GM08714 (cell line): Measurements from ENCODE around the gene DNAJC8.
A peak's percentile ranks its signal among the peaks of the same experiment; 100 is the strongest.

Source experiments
- H3K4me3 ChIP-seq: fragments of 200-500 bp; sonication (Bioruptor generic); 2 replicates; pipeline ENCODE4 v1.5.1; 2014; ENCODE audit warnings: mild to moderate bottlenecking, low read length, inconsistent platforms
- ZNF274 ChIP-seq: IDR thresholded peaks from 2 replicates; pipeline ENCODE4 v1.6.1; 2012; ENCODE audit warnings: mild to moderate bottlenecking, low read depth, low read length

Gene DNAJC8

GRCh38 chr1:28241638-28242241 is 8.9 kb upstream of the DNAJC8 start:
- TF ChIP-seq ZNF274 = no peak
- no peak overlapping the region for H3K4me3 ChIP-seq

GRCh38 chr1:28240024-28240423 is 7.2 kb upstream of the DNAJC8 start:
- no peak overlapping the region for H3K4me3 ChIP-seq
- TF ChIP-seq ZNF274 = no peak

GRCh38 chr1:28239004-28239403 is 6.2 kb upstream of the DNAJC8 start:
- no peak for TF ChIP-seq ZNF274
- no peak overlapping the region for H3K4me3 ChIP-seq

- peak overlapping the region; percentile 79 for H3K4me3 ChIP-seq
- TF ChIP-seq ZNF274 = no peak
Observed at GRCh38 chr1:28236656-28237322, 4.0 kb upstream of the DNAJC8 start.

GRCh38 chr1:28235755-28236655 is 3.2 kb upstream of the DNAJC8 start, which contains the start of gene ATP5IF1:
Gene ATP5IF1 (plus strand): TSS chr1:28236124. CDS start chr1:28236184, 60 bp downstream.
- peak within 1 kb of the TSS; percentile 79 for H3K4me3 ChIP-seq
- TF ChIP-seq ZNF274 = no peak

- no peak for TF ChIP-seq ZNF274
- no peak overlapping the region for H3K4me3 ChIP-seq
Observed at GRCh38 chr1:28233264-28233606, 406 bp upstream of the DNAJC8 start.

GRCh38 chr1:28229996-28230395 is 2.8 kb downstream of the DNAJC8 start:
- no peak for TF ChIP-seq ZNF274
- no peak overlapping the region for H3K4me3 ChIP-seq

GRCh38 chr1:28229089-28229488 is 3.7 kb downstream of the DNAJC8 start:
- no peak for TF ChIP-seq ZNF274
- H3K4me3 ChIP-seq = no peak overlapping the region

GRCh38 chr1:28213315-28213714 is 19.5 kb downstream of the DNAJC8 start:
- H3K4me3 ChIP-seq = no peak overlapping the region
- no peak for TF ChIP-seq ZNF274

- H3K4me3 ChIP-seq = no peak overlapping the region
- no peak for TF ChIP-seq ZNF274
Observed at GRCh38 chr1:28209700-28210099, 23.1 kb downstream of the DNAJC8 start.

GRCh38 chr1:28208818-28209441 is 23.9 kb downstream of the DNAJC8 start:
- no peak overlapping the region for H3K4me3 ChIP-seq
- TF ChIP-seq ZNF274 = no peak

- TF ChIP-seq ZNF274 = no peak
- H3K4me3 ChIP-seq = no peak overlapping the region
Observed at GRCh38 chr1:28205243-28205642, 27.6 kb downstream of the DNAJC8 start.

- H3K4me3 ChIP-seq = peak overlapping the region; percentile 16; the same call in 1 of the 2 replicates
- TF ChIP-seq ZNF274 = no peak
Observed at GRCh38 chr1:28200234-28200873, 32.5 kb downstream of the DNAJC8 start.
